Measurements from ENCODE around the gene CDH24. TPM values are rescaled to one million over a fixed set of nuclear protein-coding genes. Genes with fewer than 3 reads are reported as not detected.

The CDH24 gene
- total and polyA plus RNA-seq, 2 experiments from 2014 or later, result 4.4 to 17.8 TPM

- Mint-ChIP-seq H3K27me3 (ENCODE audit: insufficient read depth, low read depth, poor library complexity) (peaks cover 2% of the 10 kb centered on the region), H3K9me3 (no peaks in the 10 kb centered on the region), H3K4me3 (no peak overlapping the region), H3K36me3 (ENCODE audit: low read depth) (peaks cover 87% of the 10 kb centered on the region), H3K27ac (no peak overlapping the region), H3K4me1 (no peaks in the 10 kb centered on the region)
- Histone ChIP-seq H4K20me1 (replicated peaks; ENCODE audit: insufficient read depth) (peaks cover 38% of the 10 kb centered on the region), H2AFZ (no peak overlapping the region), H3K36me3 (ENCODE audit: insufficient read depth) (peaks cover 79% of the 10 kb centered on the region), H3K27ac (ENCODE audit: low read depth) (no peak overlapping the region), H3K27me3 (ENCODE audit: insufficient read depth) (no peaks in the 10 kb centered on the region), H3K4me3 (no peak overlapping the region), H3K4me1 (ENCODE audit: insufficient read depth) (no peaks in the 10 kb centered on the region), H3K4me2 (no peak overlapping the region), H3K9me2 (ENCODE audit: insufficient read depth) (no peaks in the 10 kb centered on the region), H3K79me2 (replicated peaks; ENCODE audit: insufficient read depth) (peaks cover 30% of the 10 kb centered on the region), H3F3A (replicated peaks; ENCODE audit: low read depth) (peaks cover 37% of the 10 kb centered on the region)
- no peak for ATAC-seq
- DNase-seq (ENCODE audit: low spot score), result no peak
- TF ChIP-seq POLR2AphosphoS5 (IDR thresholded peaks at IDR 0.05; ENCODE audit: low read depth) (no peak), STAT1 (IDR thresholded peaks at IDR 0.05; ENCODE audit: unreplicated experiment) (no peak), ETS1 (IDR thresholded peaks at IDR 0.05) (no peak), CREB1 (CRISPR knock-in tag; IDR thresholded peaks at IDR 0.05; ENCODE audit: low read depth) (no peak), EZH2phosphoT487 (IDR thresholded peaks at IDR 0.05; ENCODE audit: unreplicated experiment) (no peak), NANOG (IDR thresholded peaks at IDR 0.05; ENCODE audit: borderline replicate concordance) (no peak), JUNB (IDR thresholded peaks at IDR 0.05; ENCODE audit: unreplicated experiment) (no peak), ZNF114 (CRISPR knock-in tag; IDR thresholded peaks at IDR 0.05) (no peak), CTCF (conservative IDR thresholded peaks at IDR 0.05; ENCODE audit: low read depth in 2 of 2) (no peak), ZNF462 (CRISPR knock-in tag; IDR thresholded peaks at IDR 0.05) (no peak), ZNF331 (CRISPR knock-in tag; IDR thresholded peaks at IDR 0.05; ENCODE audit: low read depth) (no peak), EZH2 (IDR thresholded peaks at IDR 0.05; ENCODE audit: low read depth, unreplicated experiment) (no peak)
- TF ChIP-seq, protein P1, sequence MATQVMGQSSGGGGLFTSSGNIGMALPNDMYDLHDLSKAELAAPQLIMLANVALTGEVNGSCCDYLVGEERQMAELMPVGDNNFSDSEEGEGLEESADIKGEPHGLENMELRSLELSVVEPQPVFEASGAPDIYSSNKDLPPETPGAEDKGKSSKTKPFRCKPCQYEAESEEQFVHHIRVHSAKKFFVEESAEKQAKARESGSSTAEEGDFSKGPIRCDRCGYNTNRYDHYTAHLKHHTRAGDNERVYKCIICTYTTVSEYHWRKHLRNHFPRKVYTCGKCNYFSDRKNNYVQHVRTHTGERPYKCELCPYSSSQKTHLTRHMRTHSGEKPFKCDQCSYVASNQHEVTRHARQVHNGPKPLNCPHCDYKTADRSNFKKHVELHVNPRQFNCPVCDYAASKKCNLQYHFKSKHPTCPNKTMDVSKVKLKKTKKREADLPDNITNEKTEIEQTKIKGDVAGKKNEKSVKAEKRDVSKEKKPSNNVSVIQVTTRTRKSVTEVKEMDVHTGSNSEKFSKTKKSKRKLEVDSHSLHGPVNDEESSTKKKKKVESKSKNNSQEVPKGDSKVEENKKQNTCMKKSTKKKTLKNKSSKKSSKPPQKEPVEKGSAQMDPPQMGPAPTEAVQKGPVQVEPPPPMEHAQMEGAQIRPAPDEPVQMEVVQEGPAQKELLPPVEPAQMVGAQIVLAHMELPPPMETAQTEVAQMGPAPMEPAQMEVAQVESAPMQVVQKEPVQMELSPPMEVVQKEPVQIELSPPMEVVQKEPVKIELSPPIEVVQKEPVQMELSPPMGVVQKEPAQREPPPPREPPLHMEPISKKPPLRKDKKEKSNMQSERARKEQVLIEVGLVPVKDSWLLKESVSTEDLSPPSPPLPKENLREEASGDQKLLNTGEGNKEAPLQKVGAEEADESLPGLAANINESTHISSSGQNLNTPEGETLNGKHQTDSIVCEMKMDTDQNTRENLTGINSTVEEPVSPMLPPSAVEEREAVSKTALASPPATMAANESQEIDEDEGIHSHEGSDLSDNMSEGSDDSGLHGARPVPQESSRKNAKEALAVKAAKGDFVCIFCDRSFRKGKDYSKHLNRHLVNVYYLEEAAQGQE (IDR thresholded peaks at IDR 0.05; ENCODE audit: unreplicated experiment), result no peak
These were observed 22.4 kb upstream of the CDH24 start for GRCh38 chr14:23079716-23080115.
